ENCODE data around the gene AFMID. TPM values are rescaled to one million over a fixed set of nuclear protein-coding genes. Genes with fewer than 3 reads are reported as not detected.

The AFMID gene
- total and polyA plus RNA-seq, 9 of the 15 experiments (the other 6 are each of a cell fraction or from before 2014, with no cell fraction given), result 62.1 to 188 (median 74.4) TPM

GRCh38 chr17:78200451-78200850 lies 13.3 kb downstream of the AFMID start:
- H3K9ac ChIP-seq (ENCODE audit: insufficient read depth in 1 of 2, low read depth in 2 of 2, low read length in 2 of 2), result no peak overlapping the region
- H3K36me3 ChIP-seq (ENCODE audit: control insufficient read depth, insufficient read depth, low read length), result peaks cover 74% of the 10 kb centered on the region; the same call in 2 of the 3 replicates
- no peaks in the 10 kb centered on the region for H3K27me3 ChIP-seq (ENCODE audit: control insufficient read depth in 2 of 2, insufficient read depth in 2 of 2, low read length in 2 of 2)
- no peaks in the 10 kb centered on the region for H3K79me2 ChIP-seq (ENCODE audit: control insufficient read depth, insufficient read depth, low read length)
- TF ChIP-seq SETDB1 (IDR thresholded peaks at IDR 0.05; ENCODE audit: low read length) (no peak), EP400 (IDR thresholded peaks at IDR 0.05) (no peak)
- H3K27ac ChIP-seq (ENCODE audit: extremely low read depth, low read depth, low read length), result no peak overlapping the region
- in situ Hi-C loops (cut with MboI) (no loop called here), intact Hi-C loops (cut with micrococcal nuclease) (no loop called here)
- no peak for ATAC-seq
- H3K4me2 ChIP-seq (ENCODE audit: insufficient read depth, low read length), result no peak overlapping the region
- ChIA-PET CTCF (ENCODE audit: low intra/inter-chr PET ratio) (no interaction called here), POLR2A (interaction anchor here (0.7 to 5.5 kb wide), 3 partner anchors 13 to 50 kb away, joined by 3 to 29 read pairs (median 3); partner anchors contain the start of genes AFMID and TK1)
- no peak for DNase-seq (ENCODE audit: extremely low read depth in 1 of 4, low spot score in 3 of 4)
- peaks cover 8% of the 10 kb centered on the region for H3K9me1 ChIP-seq (ENCODE audit: control insufficient read depth, insufficient read depth, low read length)
- no peaks in the 10 kb centered on the region for H4K20me1 ChIP-seq (replicated peaks; ENCODE audit: control insufficient read depth, insufficient read depth, low read length)
- peaks cover 0 to 7% of the 10 kb centered on the region in 2 experiments; a peak in 2 of 5 replicates for H3K4me1 ChIP-seq (replicated peaks in 1 of 2; ENCODE audit: control insufficient read depth in 2 of 2, insufficient read depth in 2 of 2, low read length in 2 of 2)
- WGBS (ENCODE audit: insufficient coverage, low coverage, missing lambda C conversion rate), result 92% methylated on average over 6 of the region's 6 CpGs
- no peak overlapping the region for H2AFZ ChIP-seq (ENCODE audit: low read depth, low read length)
- no peaks in the 10 kb centered on the region for H3K9me3 ChIP-seq (replicated peaks; ENCODE audit: control insufficient read depth, insufficient read depth, low read depth, low read length)
- FAIRE-seq, result no peak
- no TSS peak for BruUV-seq (replicated peaks)
- no peak overlapping the region for H3K4me3 ChIP-seq

GRCh38 chr17:78202666-78203065 lies 15.5 kb downstream of the AFMID start:
- ATAC-seq, result no peak
- Histone ChIP-seq H3K27ac (ENCODE audit: extremely low read depth, low read depth, low read length) (no peak overlapping the region), H3K9me3 (replicated peaks; ENCODE audit: control insufficient read depth, insufficient read depth, low read depth, low read length) (no peaks in the 10 kb centered on the region), H3K4me2 (ENCODE audit: insufficient read depth, low read length) (no peak overlapping the region), H3K79me2 (ENCODE audit: control insufficient read depth, insufficient read depth, low read length) (no peaks in the 10 kb centered on the region), H3K36me3 (ENCODE audit: control insufficient read depth, insufficient read depth, low read length) (peaks cover 67% of the 10 kb centered on the region; the same call in 2 of the 3 replicates), H3K9me1 (ENCODE audit: control insufficient read depth, insufficient read depth, low read length) (peaks cover 8% of the 10 kb centered on the region), H3K9ac (ENCODE audit: insufficient read depth in 1 of 2, low read depth in 2 of 2, low read length in 2 of 2) (0 out of 4 replicates have a peak overlapping the region, but pooled peaks of 1 of the 2 experiments have one; percentile 20), H2AFZ (ENCODE audit: low read depth, low read length) (no peak overlapping the region), H4K20me1 (replicated peaks; ENCODE audit: control insufficient read depth, insufficient read depth, low read length) (no peaks in the 10 kb centered on the region), H3K4me1 (replicated peaks in 1 of 2; ENCODE audit: control insufficient read depth in 2 of 2, insufficient read depth in 2 of 2, low read length in 2 of 2) (peaks cover 0 to 9% of the 10 kb centered on the region in 2 experiments; a peak in 1 of 5 replicates), H3K27me3 (ENCODE audit: control insufficient read depth in 2 of 2, insufficient read depth in 2 of 2, low read length in 2 of 2) (no peaks in the 10 kb centered on the region), H3K4me3 (no peak overlapping the region)
- intact Hi-C loops (cut with micrococcal nuclease) (no loop called here), in situ Hi-C loops (cut with MboI) (no loop called here)
- no peak for DNase-seq (ENCODE audit: extremely low read depth in 1 of 4, low spot score in 3 of 4)
- CTCF ChIA-PET (ENCODE audit: low intra/inter-chr PET ratio), result no interaction called here
- no TSS peak for BruUV-seq (replicated peaks)
- WGBS (ENCODE audit: insufficient coverage, low coverage, missing lambda C conversion rate), result 93% methylated on average over 5 of the region's 8 CpGs
- POLR2A ChIA-PET, result interaction anchor here (0.8 kb wide), 2 partner anchors 14 to 41 kb away, joined by 3 to 4 read pairs; no protein-coding TSS in a partner anchor
- FAIRE-seq, result no peak
- TF ChIP-seq CHD7 (IDR thresholded peaks at IDR 0.05; ENCODE audit: low read depth, low read length) (no peak), HDAC3 (IDR thresholded peaks at IDR 0.05; ENCODE audit: borderline replicate concordance, partially characterized antibody) (no peak), YBX1 (IDR thresholded peaks at IDR 0.05) (no peak)
